Measurements from ENCODE around the gene PIM1.

GRCh38 chr6:37149745-37150144 is 20.2 kb upstream of the PIM1 start:
- no peak for TF ChIP-seq POLR2AphosphoS5 (IDR thresholded peaks at IDR 0.05; ENCODE audit: borderline replicate concordance, low read depth, low read length)
- TF ChIP-seq FOXP2 (optimal IDR thresholded peaks at IDR 0.05; ENCODE audit: control extremely low read depth, extremely low read length, insufficient read depth), result no peak
